Measurements from ENCODE around the gene PSMD13. TPM values are rescaled to one million over a fixed set of nuclear protein-coding genes. Genes with fewer than 3 reads are reported as not detected.
"Not testable (repeated sequence)": the region's sequence is repeated elsewhere in the genome, so short reads cannot be mapped to it uniquely, and the experiment has no call there.

PSMD13 gene
- total and polyA plus RNA-seq, 2 donors from 2014 or later = 87.7 to 115 TPM

DNA sequence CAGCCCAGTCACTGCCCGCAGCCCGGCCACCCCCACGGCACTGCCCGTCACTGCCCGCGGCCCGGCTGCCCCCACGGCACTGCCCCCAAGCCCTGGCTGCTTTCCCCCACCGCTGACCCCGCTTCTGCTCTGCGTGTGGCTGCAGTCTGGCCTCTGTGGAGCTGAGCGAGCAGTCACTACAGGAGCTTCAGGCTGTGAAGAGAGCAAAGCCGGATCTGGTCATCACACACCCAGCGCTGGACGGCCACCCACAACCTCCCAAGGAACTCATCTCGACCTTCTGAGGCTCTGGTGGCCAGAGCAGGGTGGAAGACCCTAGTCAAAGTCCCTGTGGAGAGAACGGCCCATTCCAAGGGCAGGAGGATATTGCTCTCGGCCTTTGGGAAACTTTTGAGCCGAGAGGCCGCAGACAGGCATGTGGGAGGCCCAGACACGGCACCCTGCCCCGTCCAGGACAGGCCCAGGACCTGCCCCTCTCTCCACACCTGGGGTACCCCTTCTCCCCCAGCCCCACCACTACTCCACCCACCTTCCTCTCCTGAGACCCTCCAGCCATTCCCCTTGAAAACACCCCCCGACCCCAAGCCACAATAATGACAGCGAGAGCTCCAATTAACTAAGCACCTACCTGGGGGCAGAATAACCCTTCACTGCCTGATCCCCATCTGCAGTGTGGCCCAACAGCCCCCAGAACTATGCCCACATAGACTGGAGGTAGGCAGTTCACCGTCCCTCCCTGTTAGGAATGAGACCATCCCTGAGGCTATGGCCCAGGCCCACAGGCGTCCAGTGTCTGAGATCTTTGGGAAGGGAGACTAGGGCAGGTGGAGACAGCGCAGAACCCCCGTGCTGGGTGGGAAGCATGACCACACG, 48.5 kb downstream of the PSMD13 start:
- no peak overlapping the region for H3K27ac ChIP-seq (ENCODE audit: low read depth in 2 of 2, low read length in 2 of 2)
- intact Hi-C loops (cut with DNase I) = no loop called here
- H3K4me3 ChIP-seq (ENCODE audit: low read length in 3 of 3) = no peak overlapping the region
- FAIRE-seq (no peak), DNase-seq (peak in 1 of 5 donors; percentile 57)
- H3K4me1 ChIP-seq (ENCODE audit: control insufficient read depth in 2 of 3, insufficient read depth in 2 of 3, low read depth in 1 of 3, low read length in 3 of 3) = peaks cover 0 to 17% (median 0%) of the 10 kb centered on the region in 3 donors
- TF ChIP-seq, protein P1, sequence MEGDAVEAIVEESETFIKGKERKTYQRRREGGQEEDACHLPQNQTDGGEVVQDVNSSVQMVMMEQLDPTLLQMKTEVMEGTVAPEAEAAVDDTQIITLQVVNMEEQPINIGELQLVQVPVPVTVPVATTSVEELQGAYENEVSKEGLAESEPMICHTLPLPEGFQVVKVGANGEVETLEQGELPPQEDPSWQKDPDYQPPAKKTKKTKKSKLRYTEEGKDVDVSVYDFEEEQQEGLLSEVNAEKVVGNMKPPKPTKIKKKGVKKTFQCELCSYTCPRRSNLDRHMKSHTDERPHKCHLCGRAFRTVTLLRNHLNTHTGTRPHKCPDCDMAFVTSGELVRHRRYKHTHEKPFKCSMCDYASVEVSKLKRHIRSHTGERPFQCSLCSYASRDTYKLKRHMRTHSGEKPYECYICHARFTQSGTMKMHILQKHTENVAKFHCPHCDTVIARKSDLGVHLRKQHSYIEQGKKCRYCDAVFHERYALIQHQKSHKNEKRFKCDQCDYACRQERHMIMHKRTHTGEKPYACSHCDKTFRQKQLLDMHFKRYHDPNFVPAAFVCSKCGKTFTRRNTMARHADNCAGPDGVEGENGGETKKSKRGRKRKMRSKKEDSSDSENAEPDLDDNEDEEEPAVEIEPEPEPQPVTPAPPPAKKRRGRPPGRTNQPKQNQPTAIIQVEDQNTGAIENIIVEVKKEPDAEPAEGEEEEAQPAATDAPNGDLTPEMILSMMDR (IDR thresholded peaks at IDR 0.05; ENCODE audit: borderline replicate concordance, extremely low read depth, insufficient read depth) = no peak
- no peaks in the 10 kb centered on the region for H3K36me3 ChIP-seq (ENCODE audit: control insufficient read depth in 2 of 3, insufficient read depth in 3 of 3, low read length in 3 of 3)
- no peaks in the 10 kb centered on the region for H3K9me3 ChIP-seq (ENCODE audit: control insufficient read depth in 2 of 3, insufficient read depth in 1 of 3, low read length in 3 of 3)
- H3K27me3 ChIP-seq (ENCODE audit: control insufficient read depth, insufficient read depth, low read length) = peaks cover 17% of the 10 kb centered on the region
- no peak overlapping the region for H3K9ac ChIP-seq (ENCODE audit: low read length in 3 of 3)

- Histone ChIP-seq H3K9me3 (ENCODE audit: control insufficient read depth in 2 of 3, insufficient read depth in 1 of 3, low read length in 3 of 3) (no peaks in the 10 kb centered on the region), H3K27me3 (ENCODE audit: control insufficient read depth, insufficient read depth, low read length) (peaks cover 15% of the 10 kb centered on the region), H3K36me3 (ENCODE audit: control insufficient read depth in 2 of 3, insufficient read depth in 3 of 3, low read length in 3 of 3) (no peaks in the 10 kb centered on the region), H3K4me1 (ENCODE audit: control insufficient read depth in 2 of 3, insufficient read depth in 2 of 3, low read depth in 1 of 3, low read length in 3 of 3) (peaks cover 0 to 15% (median 0%) of the 10 kb centered on the region in 3 donors), H3K4me3 (ENCODE audit: low read length in 3 of 3) (no peak overlapping the region), H3K9ac (ENCODE audit: low read length in 3 of 3) (no peak overlapping the region), H3K27ac (ENCODE audit: low read depth in 2 of 2, low read length in 2 of 2) (no peak overlapping the region)
- FAIRE-seq (no peak), DNase-seq (peak in 1 of 5 donors; percentile 28)
- intact Hi-C loops (cut with DNase I) = no loop called here
- TF ChIP-seq, protein P1 (IDR thresholded peaks at IDR 0.05; ENCODE audit: borderline replicate concordance, extremely low read depth, insufficient read depth) = no peak
Measured at GRCh38 chr11:285894-286220, 49.1 kb downstream of the PSMD13 start.

DNA sequence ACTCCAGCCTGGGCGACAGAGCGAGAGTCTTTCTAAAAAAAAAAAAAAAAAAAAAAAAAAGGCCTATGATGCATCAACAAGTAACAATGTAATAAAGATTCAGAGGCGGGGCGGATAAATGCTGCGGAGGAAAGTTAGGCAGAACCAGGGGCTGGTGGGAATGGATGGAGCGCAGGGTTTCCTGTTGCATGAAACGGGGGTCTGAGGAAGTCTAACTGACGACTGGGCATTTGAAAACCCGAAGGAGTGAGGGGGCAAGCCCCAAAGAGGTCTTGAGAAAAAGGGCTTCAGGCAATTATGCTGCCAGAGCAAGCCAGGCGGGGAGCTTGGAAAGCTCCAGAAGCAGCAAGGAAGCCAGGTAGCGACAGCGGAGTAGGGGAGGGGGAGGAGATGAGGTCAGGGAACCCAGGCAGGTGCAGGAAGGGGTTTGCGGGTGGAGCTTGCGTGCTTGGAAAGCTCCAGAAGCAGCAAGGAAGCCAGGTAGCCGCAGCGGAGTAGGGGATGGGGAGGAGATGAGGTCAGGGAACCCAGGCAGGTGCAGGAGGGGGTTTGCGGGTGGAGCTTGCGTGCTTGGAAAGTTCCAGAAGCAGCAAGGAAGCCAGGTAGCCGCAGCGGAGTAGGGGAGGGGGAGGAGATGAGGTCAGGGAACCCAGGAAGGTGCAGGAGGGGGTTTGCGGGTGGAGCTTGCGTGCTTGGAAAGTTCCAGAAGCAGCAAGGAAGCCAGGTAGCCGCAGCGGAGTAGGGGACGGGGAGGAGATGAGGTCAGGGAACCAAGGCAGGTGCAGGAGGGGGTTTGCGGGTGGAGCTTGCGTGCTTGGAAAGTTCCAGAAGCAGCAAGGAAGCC, 50.4 kb downstream of the PSMD13 start:
- peak in 3 of 5 donors; percentile 34 to 68 (median 53) for DNase-seq
- H3K4me1 ChIP-seq (ENCODE audit: control insufficient read depth in 2 of 3, insufficient read depth in 2 of 3, low read depth in 1 of 3, low read length in 3 of 3); H3K27me3 ChIP-seq (ENCODE audit: control insufficient read depth, insufficient read depth, low read length); intact Hi-C loops (cut with DNase I); H3K4me3 ChIP-seq (ENCODE audit: low read length in 3 of 3); H3K27ac ChIP-seq (ENCODE audit: low read depth in 2 of 2, low read length in 2 of 2); FAIRE-seq; H3K9me3 ChIP-seq (ENCODE audit: control insufficient read depth in 2 of 3, insufficient read depth in 1 of 3, low read length in 3 of 3); H3K36me3 ChIP-seq (ENCODE audit: control insufficient read depth in 2 of 3, insufficient read depth in 3 of 3, low read length in 3 of 3); H3K9ac ChIP-seq (ENCODE audit: low read length in 3 of 3): not testable (repeated sequence)
